PFSK-1 (cell line): ENCODE measurements around the gene MUC3A.

Experiments
- POLR2AphosphoS5 ChIP-seq: IDR thresholded peaks from 2 replicates; pipeline ENCODE4 v1.6.1; 2012; ENCODE audit warnings: low read depth, mild to moderate bottlenecking, control low read depth, low read length, moderate library complexity
- SIN3A ChIP-seq: IDR thresholded peaks from 2 replicates; pipeline ENCODE4 v1.6.1; 2012; ENCODE audit warnings: mild to moderate bottlenecking, low read length, moderate library complexity, borderline replicate concordance; ENCODE audit not compliant: insufficient read depth
- TAF1 ChIP-seq: IDR thresholded peaks from 2 replicates; pipeline ENCODE4 v1.6.1; 2012; ENCODE audit warnings: low read length, control low read depth, borderline replicate concordance; ENCODE audit not compliant: insufficient read depth
- TF ChIP-seq, protein P1 (sequence below), 2 experiments: IDR thresholded peaks; 2 replicates each; pipeline versions ENCODE4 v1.6.1 to v1.8.0; 2011 to 2012; ENCODE audit warnings: low read depth in 2 of 2, low read length in 2 of 2, control low read depth in 1 of 2, inconsistent platforms in 1 of 2, mild to moderate bottlenecking in 1 of 2, moderate library complexity in 1 of 2; ENCODE audit not compliant: insufficient read depth in 1 of 2

DNA sequence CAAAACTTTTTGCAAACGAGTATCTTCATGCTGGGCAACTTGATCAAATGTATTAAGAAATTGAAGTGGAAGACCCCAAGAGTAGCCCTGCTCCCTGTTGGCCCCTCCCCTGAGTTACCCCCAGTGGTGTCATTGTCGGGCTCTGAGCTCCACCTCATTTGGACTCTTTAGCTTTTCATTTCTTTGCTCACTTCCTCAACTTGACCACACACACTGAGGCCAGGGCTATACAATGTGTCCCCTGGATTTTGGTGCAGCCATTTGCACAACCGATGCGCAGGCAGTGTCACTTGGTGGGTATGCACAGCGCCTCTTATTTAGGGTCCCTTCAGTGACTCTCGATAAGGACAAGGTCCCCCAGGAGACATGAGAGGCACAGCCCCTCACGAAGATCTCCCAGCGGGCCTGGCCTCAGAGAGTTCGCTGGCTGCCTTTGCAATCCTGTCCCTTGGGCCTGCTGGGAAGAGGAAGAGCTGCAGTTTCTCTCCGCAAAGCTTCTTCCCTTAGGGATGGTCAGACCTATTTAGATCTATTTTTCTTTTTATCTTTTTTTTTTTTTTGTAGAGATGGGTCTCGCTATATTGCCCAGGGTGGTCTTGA lies 2.5 kb upstream of the MUC3A start:
- no peak for TF ChIP-seq POLR2AphosphoS5
- TF ChIP-seq, protein P1, sequence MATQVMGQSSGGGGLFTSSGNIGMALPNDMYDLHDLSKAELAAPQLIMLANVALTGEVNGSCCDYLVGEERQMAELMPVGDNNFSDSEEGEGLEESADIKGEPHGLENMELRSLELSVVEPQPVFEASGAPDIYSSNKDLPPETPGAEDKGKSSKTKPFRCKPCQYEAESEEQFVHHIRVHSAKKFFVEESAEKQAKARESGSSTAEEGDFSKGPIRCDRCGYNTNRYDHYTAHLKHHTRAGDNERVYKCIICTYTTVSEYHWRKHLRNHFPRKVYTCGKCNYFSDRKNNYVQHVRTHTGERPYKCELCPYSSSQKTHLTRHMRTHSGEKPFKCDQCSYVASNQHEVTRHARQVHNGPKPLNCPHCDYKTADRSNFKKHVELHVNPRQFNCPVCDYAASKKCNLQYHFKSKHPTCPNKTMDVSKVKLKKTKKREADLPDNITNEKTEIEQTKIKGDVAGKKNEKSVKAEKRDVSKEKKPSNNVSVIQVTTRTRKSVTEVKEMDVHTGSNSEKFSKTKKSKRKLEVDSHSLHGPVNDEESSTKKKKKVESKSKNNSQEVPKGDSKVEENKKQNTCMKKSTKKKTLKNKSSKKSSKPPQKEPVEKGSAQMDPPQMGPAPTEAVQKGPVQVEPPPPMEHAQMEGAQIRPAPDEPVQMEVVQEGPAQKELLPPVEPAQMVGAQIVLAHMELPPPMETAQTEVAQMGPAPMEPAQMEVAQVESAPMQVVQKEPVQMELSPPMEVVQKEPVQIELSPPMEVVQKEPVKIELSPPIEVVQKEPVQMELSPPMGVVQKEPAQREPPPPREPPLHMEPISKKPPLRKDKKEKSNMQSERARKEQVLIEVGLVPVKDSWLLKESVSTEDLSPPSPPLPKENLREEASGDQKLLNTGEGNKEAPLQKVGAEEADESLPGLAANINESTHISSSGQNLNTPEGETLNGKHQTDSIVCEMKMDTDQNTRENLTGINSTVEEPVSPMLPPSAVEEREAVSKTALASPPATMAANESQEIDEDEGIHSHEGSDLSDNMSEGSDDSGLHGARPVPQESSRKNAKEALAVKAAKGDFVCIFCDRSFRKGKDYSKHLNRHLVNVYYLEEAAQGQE (IDR thresholded peaks at IDR 0.05; ENCODE audit: insufficient read depth in 1 of 2, low read depth in 2 of 2, low read length in 2 of 2) = no peak
- TF ChIP-seq TAF1 = no peak
- TF ChIP-seq SIN3A = no peak
